Neural cell (in vitro differentiated cells): Measurements from ENCODE around the gene OTUB1. TPM values are rescaled to one million over a fixed set of nuclear protein-coding genes. Genes with fewer than 3 reads are reported as not detected.

Experiments used
- H2AFZ ChIP-seq: fragments of 200-600, 300-800 bp; sonication (generic), shearing (Covaris generic); 2 replicates; pipeline ENCODE4 v1.6.0; 2014; ENCODE audit warnings: low read depth, mild to moderate bottlenecking, antibody characterized with exemption, low read length, moderate library complexity
- H3F3A ChIP-seq: fragments of 200-600 bp; shearing (Covaris generic); 2 replicates; pipeline ENCODE4 v1.6.1; 2016; ENCODE audit warnings: mild to moderate bottlenecking, moderate library complexity, mixed read lengths, antibody characterized with exemption, low read length; ENCODE audit not compliant: insufficient read depth, poor library complexity, severe bottlenecking
- H3K27ac ChIP-seq: fragments of 200-600, 300-800 bp; sonication (generic), shearing (Covaris generic); 2 replicates; pipeline ENCODE4 v1.5.1; 2014; ENCODE audit warnings: mild to moderate bottlenecking, low read length, moderate library complexity
- H3K27me3 ChIP-seq: fragments of 300-800, 200-600 bp; sonication (generic), shearing (Covaris generic); 2 replicates; pipeline ENCODE4 v1.6.0; 2014; ENCODE audit warnings: mild to moderate bottlenecking, low read depth, low read length, moderate library complexity; ENCODE audit not compliant: insufficient read depth
- H3K36me3 ChIP-seq: fragments of 300-800, 200-600 bp; sonication (generic), shearing (Covaris generic); 2 replicates; pipeline ENCODE4 v1.5.1; 2014; ENCODE audit warnings: mild to moderate bottlenecking, antibody characterized with exemption, low read length, moderate library complexity; ENCODE audit not compliant: insufficient read depth
- H3K4me2 ChIP-seq: fragments of 300-800, 200-600 bp; sonication (generic), shearing (Covaris generic); 2 replicates; pipeline ENCODE4 v1.6.0; 2014; ENCODE audit warnings: mild to moderate bottlenecking, low read length
- H3K4me3 ChIP-seq: fragments of 300-800, 200-600 bp; sonication (generic), shearing (Covaris generic); 2 replicates; pipeline ENCODE4 v1.5.1; 2014; ENCODE audit warnings: mild to moderate bottlenecking, low read length, moderate library complexity
- H3K79me2 ChIP-seq: fragments of 200-600 bp; shearing (Covaris generic); replicated peaks from 2 replicates; pipeline ENCODE4 v1.6.0; 2014; ENCODE audit warnings: mild to moderate bottlenecking, low read length, moderate library complexity; ENCODE audit not compliant: insufficient read depth
- H3K9ac ChIP-seq: fragments of 300-800, 200-600 bp; sonication (generic), shearing (Covaris generic); 2 replicates; pipeline ENCODE4 v1.6.1; 2016; ENCODE audit warnings: mild to moderate bottlenecking, low read length, mixed read lengths
- H3K9me2 ChIP-seq: fragments of 200-600 bp; shearing (Covaris generic); 2 replicates; pipeline ENCODE4 v1.6.1; 2016; ENCODE audit warnings: mild to moderate bottlenecking, low read length, mixed read lengths; ENCODE audit not compliant: insufficient read depth
- H3K9me3 ChIP-seq: fragments of 200-600, 300-800 bp; sonication (generic), shearing (Covaris generic); 2 replicates; pipeline ENCODE4 v1.6.1; 2016; ENCODE audit warnings: mild to moderate bottlenecking, mixed run types, low read length, moderate library complexity, mixed read lengths
- H4K20me1 ChIP-seq: fragments of 200-600 bp; shearing (Covaris generic); 2 replicates; pipeline ENCODE4 v1.6.1; 2016; ENCODE audit warnings: mild to moderate bottlenecking, mixed run types; ENCODE audit not compliant: insufficient read depth
- CTCF ChIP-seq: fragments of 450-650 bp; IDR thresholded peaks from 2 replicates; pipeline ENCODE4 v1.5.1; 2014; ENCODE audit warnings: antibody characterized with exemption, mild to moderate bottlenecking, moderate library complexity; ENCODE audit not compliant: poor library complexity, severe bottlenecking
- EP300 ChIP-seq: fragments of 450-650 bp; conservative IDR thresholded peaks from 2 replicates; pipeline ENCODE4 v1.6.1; 2014; ENCODE audit warnings: antibody characterized with exemption, mild to moderate bottlenecking, moderate library complexity; ENCODE audit not compliant: poor library complexity, severe bottlenecking
- EZH2 ChIP-seq: fragments of 200-600, 300-800 bp; shearing (Covaris generic), sonication (generic); IDR thresholded peaks from 2 replicates; pipeline ENCODE4 v1.6.1; 2014; ENCODE audit warnings: antibody characterized with exemption, low read length, borderline replicate concordance, mild to moderate bottlenecking; ENCODE audit not compliant: insufficient read depth, poor library complexity, severe bottlenecking
- MXI1 ChIP-seq: fragments of 450-650 bp; conservative IDR thresholded peaks from 2 replicates; pipeline ENCODE4 v1.6.1; 2014; ENCODE audit warnings: antibody characterized with exemption, mild to moderate bottlenecking; ENCODE audit not compliant: poor library complexity, severe bottlenecking
- POLR2AphosphoS5 ChIP-seq: IDR thresholded peaks from 2 replicates; pipeline ENCODE4 v1.6.1; 2012
- RAD21 ChIP-seq: fragments of 450-650 bp; conservative IDR thresholded peaks from 2 replicates; pipeline ENCODE4 v1.6.1; 2014; ENCODE audit warnings: antibody characterized with exemption, mild to moderate bottlenecking, moderate library complexity
- REST ChIP-seq: IDR thresholded peaks from 2 replicates; pipeline ENCODE4 v1.6.1; 2012; ENCODE audit warnings: borderline replicate concordance
- SMC3 ChIP-seq: fragments of 450-650 bp; conservative IDR thresholded peaks from 2 replicates; pipeline ENCODE4 v1.6.1; 2014; ENCODE audit warnings: antibody characterized with exemption, mild to moderate bottlenecking, moderate library complexity; ENCODE audit not compliant: poor library complexity
- TAF1 ChIP-seq: IDR thresholded peaks from 2 replicates; pipeline ENCODE4 v1.6.1; 2012; ENCODE audit warnings: low read depth
- polyA plus RNA-seq: library from polyadenylated mRNA; depleted of rRNA; stranded (reverse); fragments of >200 nt; gene quantifications from 2 replicates; pipeline ENCODE4 v1.2.3, GENCODE V29; 2014

OTUB1 gene
- polyA plus RNA-seq, 1 donor from 2014 or later, result 103 TPM

- Histone ChIP-seq H2AFZ (no peak overlapping the region), H3K9me3 (no peaks in the 10 kb centered on the region), H3K36me3 (no peaks in the 10 kb centered on the region), H3K27ac (no peak overlapping the region), H3K4me3 (no peak overlapping the region), H3F3A (no peaks in the 10 kb centered on the region), H3K4me2 (no peak overlapping the region), H3K9me2 (no peaks in the 10 kb centered on the region), H3K27me3 (no peaks in the 10 kb centered on the region), H3K9ac (peak overlapping the region; percentile 66), H3K79me2 (no peaks in the 10 kb centered on the region), H4K20me1 (no peaks in the 10 kb centered on the region)
- TF ChIP-seq EP300 (no peak), REST (no peak), CTCF (no peak), POLR2AphosphoS5 (no peak), RAD21 (no peak), SMC3 (no peak), EZH2 (no peak), TAF1 (no peak), MXI1 (no peak)
These were observed 43.5 kb downstream of the OTUB1 start for GRCh38 chr11:64029773-64030172.

- Histone ChIP-seq H2AFZ (no peak overlapping the region), H3K4me2 (no peak overlapping the region), H3K4me3 (no peak overlapping the region), H4K20me1 (no peaks in the 10 kb centered on the region), H3K27me3 (no peaks in the 10 kb centered on the region), H3K9me2 (no peaks in the 10 kb centered on the region), H3K79me2 (no peaks in the 10 kb centered on the region), H3K9ac (no peak overlapping the region), H3F3A (no peaks in the 10 kb centered on the region), H3K27ac (no peak overlapping the region), H3K9me3 (no peaks in the 10 kb centered on the region), H3K36me3 (no peaks in the 10 kb centered on the region)
- TF ChIP-seq CTCF, result no peak
- TF ChIP-seq SMC3, result no peak
- TF ChIP-seq REST, result no peak
- no peak for TF ChIP-seq EZH2
- no peak for TF ChIP-seq RAD21
- TF ChIP-seq TAF1, result no peak
- no peak for TF ChIP-seq POLR2AphosphoS5
- TF ChIP-seq EP300, result no peak
- TF ChIP-seq MXI1, result no peak
These were observed 44.8 kb downstream of the OTUB1 start for GRCh38 chr11:64031001-64031400.
